Kidney epithelial cell (primary cell): ENCODE results near the gene TDRD7. TPM values are rescaled to one million over a fixed set of nuclear protein-coding genes. Genes with fewer than 3 reads are reported as not detected.

Experiments used
- DNase-seq: peaks from one replicate; pipeline ENCODE4 v3.0.0-alpha.2; 2010; ENCODE audit warnings: low read depth
- H3K27me3 ChIP-seq: 2 replicates; pipeline ENCODE4 v1.6.0; 2011; ENCODE audit warnings: low read length; ENCODE audit not compliant: control insufficient read depth, insufficient read depth
- H3K36me3 ChIP-seq: 2 replicates; pipeline ENCODE4 v1.5.1; 2011; ENCODE audit warnings: low read length; ENCODE audit not compliant: control insufficient read depth, insufficient read depth
- H3K4me3 ChIP-seq: 2 replicates; pipeline ENCODE4 v1.5.1; 2011; ENCODE audit warnings: low read depth, mild to moderate bottlenecking, control low read depth, low read length
- CTCF ChIP-seq: IDR thresholded peaks from 2 replicates; pipeline ENCODE4 v1.5.1; 2011; ENCODE audit warnings: mild to moderate bottlenecking, moderate library complexity, low read length, control low read depth, inconsistent platforms; ENCODE audit not compliant: insufficient read depth, poor library complexity, severe bottlenecking
- total RNA-seq: library from RNA; depleted of rRNA; stranded (reverse); fragments of >200 nt; gene quantifications from 2 replicates; pipeline ENCODE4 v1.2.3, GENCODE V29; 2015

The TDRD7 gene
- total RNA-seq, 1 donor from 2014 or later: 8.3 TPM

GRCh38 chr9:97408562-97408961 lies 3.3 kb upstream of the TDRD7 start:
- no peak for DNase-seq
- no peaks in the 10 kb centered on the region for H3K36me3 ChIP-seq
- TF ChIP-seq CTCF: no peak
- H3K27me3 ChIP-seq: no peaks in the 10 kb centered on the region
- H3K4me3 ChIP-seq: no peak overlapping the region

GRCh38 chr9:97411440-97411788 lies 482 bp upstream of the TDRD7 start:
- Histone ChIP-seq H3K36me3 (no peaks in the 10 kb centered on the region), H3K4me3 (peak overlapping the region; percentile 87), H3K27me3 (no peaks in the 10 kb centered on the region)
- no peak for TF ChIP-seq CTCF
- DNase-seq: no peak

GRCh38 chr9:97412626-97413385 lies 910 bp downstream of the TDRD7 start:
- H3K27me3 ChIP-seq: no peaks in the 10 kb centered on the region
- no peaks in the 10 kb centered on the region for H3K36me3 ChIP-seq
- no peak for DNase-seq
- TF ChIP-seq CTCF: no peak
- H3K4me3 ChIP-seq: peak overlapping the region; percentile 87

GRCh38 chr9:97413462-97413861 lies 1.6 kb downstream of the TDRD7 start:
- no peaks in the 10 kb centered on the region for H3K27me3 ChIP-seq
- H3K36me3 ChIP-seq: no peaks in the 10 kb centered on the region
- no peak overlapping the region for H3K4me3 ChIP-seq
- no peak for TF ChIP-seq CTCF
- DNase-seq: no peak

- Histone ChIP-seq H3K27me3 (no peaks in the 10 kb centered on the region), H3K4me3 (no peak overlapping the region), H3K36me3 (no peaks in the 10 kb centered on the region)
- no peak for DNase-seq
- TF ChIP-seq CTCF: no peak
Measured at GRCh38 chr9:97415146-97415545, 3.2 kb downstream of the TDRD7 start.

DNA sequence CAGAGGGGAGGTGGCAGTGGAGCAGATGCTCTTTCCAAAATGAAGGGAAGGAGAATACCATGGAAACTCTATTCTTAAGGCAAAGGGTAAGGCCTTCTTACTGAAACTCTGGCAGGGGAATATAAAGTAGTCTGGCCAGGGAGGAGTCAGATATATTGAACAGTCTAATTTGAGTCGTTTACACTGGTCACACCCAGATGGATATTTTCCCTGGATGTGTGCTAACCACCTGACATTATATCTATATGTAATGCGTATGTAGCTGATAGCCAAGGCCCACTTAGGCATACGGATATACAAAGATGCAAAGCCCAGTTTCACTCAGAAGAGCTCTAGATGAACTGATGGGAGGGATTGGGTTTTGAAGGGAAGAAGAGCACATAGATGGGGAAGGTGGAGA lies 7.0 kb downstream of the TDRD7 start:
- DNase-seq: no peak
- no peak for TF ChIP-seq CTCF
- Histone ChIP-seq H3K36me3 (no peaks in the 10 kb centered on the region), H3K27me3 (no peaks in the 10 kb centered on the region), H3K4me3 (no peak overlapping the region)
